GM19025 (cell line): ENCODE results near the gene FAM149B1.

Experiments used
- ATAC-seq: cut with Tn5 transposase; IDR thresholded peaks from one replicate; pipeline ENCODE4 v1.9.1; 2021; ENCODE audit warnings: mild to moderate bottlenecking, low read depth, moderate library complexity; ENCODE audit not compliant: unreplicated experiment

Gene FAM149B1

GRCh38 chr10:73262880-73263555, 95.1 kb downstream of the FAM149B1 start:
- no peak for ATAC-seq

GRCh38 chr10:73263693-73264347, 95.9 kb downstream of the FAM149B1 start:
- ATAC-seq, result no peak

- ATAC-seq, result no peak
Measured at GRCh38 chr10:73264423-73264822, 96.5 kb downstream of the FAM149B1 start.

- ATAC-seq, result no peak
Measured at GRCh38 chr10:73281097-73281496, 113.2 kb downstream of the FAM149B1 start.

GRCh38 chr10:73287441-73287840, 119.5 kb downstream of the FAM149B1 start:
- ATAC-seq, result no peak

GRCh38 chr10:73289958-73290357, 122.0 kb downstream of the FAM149B1 start:
- no peak for ATAC-seq

GRCh38 chr10:73293461-73293860, 125.5 kb downstream of the FAM149B1 start:
- ATAC-seq, result no peak
